ENCODE data around the gene CLHC1.
A peak's percentile ranks its signal among the peaks of the same experiment; 100 is the strongest.
"Not testable (repeated sequence)": the region's sequence is repeated elsewhere in the genome, so short reads cannot be mapped to it uniquely, and the experiment has no call there.

CLHC1 gene

GRCh38 chr2:55231546-55232083 lies 478 bp downstream of the CLHC1 start:
- DNase-seq, result no peak

- DNase-seq, result no peak
These were observed 1.5 kb downstream of the CLHC1 start for GRCh38 chr2:55230551-55230950.

- no peak for DNase-seq
These were observed 2.9 kb downstream of the CLHC1 start for GRCh38 chr2:55229221-55229620.

DNA sequence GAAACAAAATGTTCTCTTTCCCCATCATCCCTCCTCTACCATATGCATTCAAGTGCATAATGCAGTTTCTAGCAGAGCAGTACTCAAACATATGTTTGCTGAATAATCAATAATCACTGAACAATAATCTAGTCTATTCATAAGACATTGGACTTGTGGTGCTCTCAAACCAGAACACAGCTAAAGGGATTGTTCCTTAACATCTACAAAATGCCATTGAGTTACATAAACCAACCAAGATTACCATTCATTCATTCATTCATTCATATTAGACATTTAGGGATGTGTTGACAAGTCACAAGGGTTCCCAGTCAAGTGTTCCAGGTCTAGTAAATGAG lies 3.9 kb downstream of the CLHC1 start:
- no peak for DNase-seq

DNA sequence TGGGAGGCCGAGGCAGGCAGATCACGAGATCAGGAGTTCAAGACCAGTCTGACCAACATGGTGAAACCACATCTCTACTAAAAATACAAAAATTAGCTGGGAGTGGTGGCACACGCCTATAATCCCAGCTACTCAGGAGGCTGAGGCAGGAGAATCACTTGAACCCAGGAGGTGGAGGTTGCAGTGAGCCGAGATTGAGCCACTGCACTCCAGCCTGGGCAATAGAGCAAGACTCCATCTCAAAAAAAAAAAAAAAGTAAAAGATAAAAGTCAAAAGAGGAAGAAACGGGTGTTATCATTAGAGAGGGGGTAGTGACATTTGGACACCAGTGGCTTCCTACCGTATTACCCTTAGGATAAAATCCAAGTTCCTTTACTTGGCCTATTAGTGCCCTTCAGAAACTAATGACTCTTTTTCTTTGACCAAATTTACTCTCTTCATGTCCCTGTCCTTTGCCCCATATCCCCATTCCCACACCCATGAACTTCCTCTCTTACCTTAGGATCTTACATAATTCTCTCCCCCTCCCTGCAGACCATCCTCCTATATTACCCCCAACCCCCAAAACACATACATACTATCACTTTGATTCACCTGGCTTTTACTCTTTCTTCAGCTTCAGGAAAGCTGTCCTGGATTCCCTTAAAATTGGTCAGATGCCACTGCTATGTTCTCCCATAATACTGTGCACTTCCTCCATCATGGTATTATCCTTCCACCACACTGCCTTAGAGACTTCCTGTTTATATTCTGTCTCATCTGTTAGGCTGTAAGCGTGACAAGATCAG lies 4.5 kb downstream of the CLHC1 start:
- DNase-seq, result not testable (repeated sequence)

GRCh38 chr2:55225481-55226020 lies 6.5 kb downstream of the CLHC1 start:
- no peak for DNase-seq

DNA sequence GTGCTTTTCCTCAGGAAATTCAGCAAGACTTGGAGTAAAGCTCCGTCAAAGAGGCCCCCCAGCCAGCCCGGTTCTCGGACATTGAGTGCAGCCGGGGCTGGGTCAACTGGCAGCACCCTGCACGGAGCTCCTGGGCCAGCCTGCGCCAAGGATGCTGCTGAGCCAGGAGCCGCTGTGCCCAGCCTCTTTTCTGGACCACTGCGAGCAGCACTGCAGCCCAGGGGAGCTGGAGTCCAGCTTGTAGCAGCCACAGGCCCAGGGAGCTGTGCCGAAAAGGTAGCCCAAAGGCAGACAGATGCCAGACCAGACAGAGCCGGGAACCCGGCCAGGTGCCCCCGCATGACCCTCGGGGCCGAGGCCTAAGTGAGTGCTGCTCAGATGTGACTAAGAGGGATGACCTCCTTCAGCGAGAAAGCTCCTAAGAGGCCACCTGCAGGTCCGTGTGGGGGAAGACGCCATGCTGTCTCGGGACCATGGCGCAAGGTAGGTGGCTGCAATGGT lies 7.3 kb downstream of the CLHC1 start:
- no peak for DNase-seq

GRCh38 chr2:55223958-55224760 lies 7.9 kb downstream of the CLHC1 start:
- DNase-seq, result no peak

GRCh38 chr2:55213822-55214221 lies 18.3 kb downstream of the CLHC1 start:
- no peak for DNase-seq

GRCh38 chr2:55204950-55205349 lies 27.1 kb downstream of the CLHC1 start:
- DNase-seq, result no peak

- DNase-seq, result no peak
These were observed 27.6 kb downstream of the CLHC1 start for GRCh38 chr2:55204536-55204935.

DNA sequence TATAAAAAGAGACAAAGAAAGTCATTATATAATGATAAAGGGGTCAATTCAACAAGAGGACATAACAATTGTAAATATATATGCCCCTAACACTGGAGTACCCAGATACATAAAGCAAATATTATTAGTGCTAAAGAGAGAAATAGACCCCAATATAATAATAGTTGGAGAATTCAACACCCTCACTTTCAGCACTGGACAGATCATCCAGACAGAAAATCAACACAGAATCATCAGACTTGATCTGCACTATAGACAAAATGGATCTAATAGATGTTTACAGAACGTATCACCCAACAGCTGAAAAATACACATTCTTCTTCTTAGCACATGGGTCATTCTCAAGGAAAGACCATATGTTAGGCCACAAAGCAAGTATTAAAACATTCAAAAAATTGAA lies 31.7 kb downstream of the CLHC1 start:
- no peak for DNase-seq

DNA sequence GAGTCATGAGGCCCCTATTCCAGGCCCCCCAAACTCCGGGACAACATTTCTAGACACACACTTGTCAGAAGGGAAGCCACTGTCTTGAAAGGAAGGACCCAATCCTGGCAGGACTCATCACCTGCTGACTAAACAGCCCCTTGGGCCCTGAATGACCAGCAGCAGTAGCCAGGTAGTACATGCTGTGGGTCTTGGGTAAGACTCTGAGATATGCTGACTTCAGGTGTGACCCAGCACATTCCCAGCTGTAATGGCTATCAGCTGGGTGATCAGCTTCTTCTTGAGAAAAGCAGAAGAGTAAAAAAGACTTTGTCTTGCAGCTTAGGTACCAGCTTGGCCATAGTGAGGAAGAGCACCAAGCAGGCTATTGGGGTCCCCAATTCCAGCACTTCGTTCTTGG lies 35.6 kb downstream of the CLHC1 start:
- DNase-seq, result no peak

GRCh38 chr2:55191888-55192287 lies 40.2 kb downstream of the CLHC1 start:
- DNase-seq, result not testable (repeated sequence)

- DNase-seq, result not testable (repeated sequence)
These were observed 45.3 kb downstream of the CLHC1 start for GRCh38 chr2:55186837-55187236.

- DNase-seq, result no peak
These were observed 51.7 kb downstream of the CLHC1 start for GRCh38 chr2:55180374-55180773.

- DNase-seq, result no peak
These were observed 56.0 kb downstream of the CLHC1 start for GRCh38 chr2:55176094-55176415.

GRCh38 chr2:55175254-55176093 lies 56.6 kb downstream of the CLHC1 start:
- peak; percentile 51 for DNase-seq

DNA sequence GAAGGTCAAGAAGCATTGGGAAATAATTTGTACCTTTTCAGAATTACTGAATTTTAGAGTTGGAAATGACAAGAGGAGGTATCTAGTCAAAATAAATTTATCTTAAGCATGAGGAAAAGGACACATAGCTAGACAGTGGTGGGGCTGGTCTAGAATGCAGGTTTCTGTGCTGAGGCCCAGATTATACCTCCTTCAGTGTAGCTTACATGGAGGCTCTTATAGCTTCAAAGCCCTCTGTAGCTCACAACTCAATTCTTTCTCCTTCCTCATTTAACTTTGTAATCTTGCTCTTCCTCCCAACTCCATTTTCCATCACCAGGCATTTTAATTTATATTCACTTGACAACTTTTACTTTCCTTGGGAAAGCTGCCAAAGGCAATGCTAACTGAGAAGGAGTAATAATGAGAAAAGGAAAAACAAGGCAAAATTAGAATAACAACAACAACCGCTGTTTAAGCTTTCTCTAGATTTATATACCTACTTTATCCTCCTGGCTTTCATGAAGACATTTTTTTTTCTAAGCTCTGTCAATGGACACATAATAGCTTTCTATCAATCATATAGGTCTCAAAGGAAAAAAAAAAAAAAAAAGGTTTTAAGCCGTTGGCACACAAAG lies 58.5 kb downstream of the CLHC1 start:
- no peak for DNase-seq

- no peak for DNase-seq
These were observed 62.2 kb downstream of the CLHC1 start for GRCh38 chr2:55169915-55170314.

GRCh38 chr2:55169359-55169758 lies 62.7 kb downstream of the CLHC1 start:
- no peak for DNase-seq

Measured in COR-L47 (cell line).